Measurements from ENCODE around the gene DVL3. TPM values are rescaled to one million over a fixed set of nuclear protein-coding genes. Genes with fewer than 3 reads are reported as not detected.
"Not testable (repeated sequence)": the region's sequence is repeated elsewhere in the genome, so short reads cannot be mapped to it uniquely, and the experiment has no call there.

Gene DVL3
- total and polyA plus RNA-seq, 3 donors from 2014 or later = 53.7 to 86.8 (median 80.5) TPM

- H3K9me3 ChIP-seq = no peaks in the 10 kb centered on the region
- H3K36me3 ChIP-seq (ENCODE audit: low read depth, missing control alignments) = no peaks in the 10 kb centered on the region
- DNase-seq = no peak
- H3K27ac ChIP-seq = peak overlapping the region; percentile 88 to 92
- intact Hi-C loops (cut with DNase I; ENCODE audit: low total_unique reads) = no loop called here
- H3K27me3 ChIP-seq = no peaks in the 10 kb centered on the region
- TF ChIP-seq CTCF (IDR thresholded peaks at IDR 0.05) = no peak
- no peak for TF ChIP-seq POLR2A (IDR thresholded peaks at IDR 0.05)
- peaks cover 38% of the 10 kb centered on the region for H3K4me1 ChIP-seq
- peak overlapping the region; percentile 82 to 92 for H3K4me3 ChIP-seq
These were observed 2.0 kb downstream of the DVL3 start for GRCh38 chr3:184157206-184157605.

DNA sequence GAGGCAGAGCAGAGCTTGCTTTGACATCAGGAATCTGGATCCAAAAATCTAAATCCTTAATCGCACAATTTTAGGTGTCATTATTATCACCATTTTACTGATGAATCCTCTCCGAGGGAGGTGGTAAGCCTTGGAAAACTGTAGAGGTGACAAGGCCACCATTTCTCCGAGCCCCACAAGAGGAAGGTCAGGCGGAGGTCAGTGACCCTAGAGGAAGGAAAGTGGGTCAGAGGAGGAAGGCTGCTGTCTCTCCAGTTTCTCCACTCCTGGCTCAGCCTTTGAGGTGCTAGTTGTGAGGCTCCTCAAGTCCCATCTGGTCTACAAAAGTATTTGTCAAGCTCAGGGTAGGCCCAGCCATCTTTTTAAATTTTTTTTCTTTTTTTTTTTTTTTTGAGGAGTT is 3.2 kb downstream of the DVL3 start:
- H3K27me3 ChIP-seq = no peaks in the 10 kb centered on the region
- peak overlapping the region in 1 of 2 donors; percentile 92 for H3K27ac ChIP-seq
- DNase-seq = no peak
- H3K4me1 ChIP-seq = peaks cover 38% of the 10 kb centered on the region
- no peak for TF ChIP-seq CTCF (IDR thresholded peaks at IDR 0.05)
- no peak for TF ChIP-seq POLR2A (IDR thresholded peaks at IDR 0.05)
- H3K4me3 ChIP-seq = no peak overlapping the region
- no peaks in the 10 kb centered on the region for H3K9me3 ChIP-seq
- intact Hi-C loops (cut with DNase I; ENCODE audit: low total_unique reads) = no loop called here
- H3K36me3 ChIP-seq (ENCODE audit: low read depth, missing control alignments) = no peaks in the 10 kb centered on the region
- 53 to 68% methylated on average over 4 of the region's 4 CpGs for WGBS, 2 donors

DNA sequence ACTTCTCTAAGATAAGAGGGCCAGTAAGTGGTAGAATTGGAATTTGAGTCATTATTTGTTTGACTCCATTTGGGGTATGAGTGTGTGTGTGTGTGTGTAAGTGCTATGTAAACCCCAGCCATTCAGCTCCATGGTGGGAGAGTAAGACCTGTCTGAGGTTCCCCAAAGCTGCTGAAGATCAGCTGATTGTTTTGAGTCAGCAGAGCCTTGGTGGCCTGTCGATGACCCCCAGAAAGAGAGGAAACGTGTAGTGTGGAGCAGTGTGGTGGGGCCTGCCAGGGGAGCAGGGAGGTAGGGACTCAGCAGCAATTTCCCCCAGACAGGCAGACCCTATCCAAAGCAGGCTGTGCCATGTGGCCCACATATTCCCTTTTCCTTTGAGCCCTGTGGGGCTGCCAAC is 5.3 kb downstream of the DVL3 start:
- intact Hi-C loops (cut with DNase I; ENCODE audit: low total_unique reads) = no loop called here
- Histone ChIP-seq H3K36me3 (ENCODE audit: low read depth, missing control alignments) (no peaks in the 10 kb centered on the region), H3K9me3 (no peaks in the 10 kb centered on the region), H3K4me1 (peaks cover 38% of the 10 kb centered on the region), H3K27me3 (no peaks in the 10 kb centered on the region), H3K27ac (peak overlapping the region in 1 of 2 donors; percentile 26), H3K4me3 (no peak overlapping the region)
- no peak for DNase-seq
- no peak for TF ChIP-seq CTCF (IDR thresholded peaks at IDR 0.05)
- TF ChIP-seq POLR2A (IDR thresholded peaks at IDR 0.05) = no peak
- WGBS, 2 donors = 30 to 31% methylated on average over 2 of the region's 2 CpGs

DNA sequence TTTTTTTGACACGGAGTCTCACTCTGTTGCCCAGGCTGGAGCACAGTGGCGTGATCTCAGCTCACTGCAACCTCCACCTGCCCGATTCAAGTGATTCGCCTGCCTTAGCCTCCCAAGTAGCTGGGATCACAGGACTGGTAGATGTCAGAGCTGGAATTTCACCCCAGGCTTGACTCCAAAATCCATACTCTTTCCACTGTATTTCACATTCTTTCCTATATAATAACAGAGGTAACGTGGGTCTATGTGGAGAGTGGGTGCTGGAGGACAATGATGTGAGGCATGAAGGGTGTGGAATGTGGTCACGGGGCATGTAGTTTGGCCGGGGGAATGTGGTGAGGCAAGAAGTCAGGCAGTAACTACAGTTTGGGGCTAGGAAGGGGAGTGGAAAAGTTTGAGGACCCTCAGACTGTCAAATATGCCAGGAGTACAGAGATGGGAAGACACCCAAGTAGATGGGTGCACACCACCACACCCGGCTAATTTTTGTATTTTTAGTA is 7.4 kb downstream of the DVL3 start:
- H3K9me3 ChIP-seq; H3K36me3 ChIP-seq (ENCODE audit: low read depth, missing control alignments); intact Hi-C loops (cut with DNase I; ENCODE audit: low total_unique reads); DNase-seq; H3K4me3 ChIP-seq; H3K27me3 ChIP-seq; H3K27ac ChIP-seq: not testable (repeated sequence)
- WGBS, 2 donors = 76 to 77% methylated on average over 8 of the region's 8 CpGs
- peaks cover 27% of the 10 kb centered on the region for H3K4me1 ChIP-seq

DNA sequence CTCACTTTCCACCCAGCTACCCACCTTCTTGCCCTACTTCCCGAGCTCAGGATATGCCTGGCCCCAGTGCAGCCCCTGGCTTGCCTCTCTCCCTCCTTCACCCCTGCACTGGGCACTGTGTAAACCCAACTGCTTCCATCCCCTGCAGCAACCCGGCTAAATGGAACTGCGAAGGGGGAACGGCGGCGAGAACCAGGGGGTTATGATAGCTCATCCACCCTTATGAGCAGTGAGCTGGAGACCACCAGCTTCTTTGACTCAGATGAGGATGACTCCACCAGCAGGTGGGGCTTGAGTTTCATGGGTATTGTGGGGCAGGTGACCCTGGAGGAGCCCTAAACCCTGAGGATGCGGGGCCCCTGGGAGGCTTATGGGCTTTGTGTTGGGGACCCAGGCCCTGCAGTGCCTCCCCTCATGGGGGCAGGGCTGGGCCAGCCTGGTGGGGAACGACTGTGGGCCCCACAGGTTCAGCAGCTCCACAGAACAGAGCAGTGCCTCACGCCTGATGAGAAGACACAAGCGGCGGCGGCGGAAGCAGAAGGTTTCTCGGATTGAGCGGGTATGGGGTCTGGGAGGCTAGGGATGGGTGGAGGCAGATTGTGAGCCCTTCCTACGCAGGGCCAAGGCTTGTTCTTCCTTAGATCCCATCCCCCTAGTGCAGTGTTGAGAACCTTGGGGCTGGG is 9.6 kb downstream of the DVL3 start:
- intact Hi-C loops (cut with DNase I; ENCODE audit: low total_unique reads) = no loop called here
- H3K36me3 ChIP-seq (ENCODE audit: low read depth, missing control alignments) = no peaks in the 10 kb centered on the region
- no peak for DNase-seq
- TF ChIP-seq CTCF (IDR thresholded peaks at IDR 0.05) = no peak
- TF ChIP-seq POLR2A (IDR thresholded peaks at IDR 0.05) = no peak
- H3K9me3 ChIP-seq = no peaks in the 10 kb centered on the region
- no peak overlapping the region for H3K27ac ChIP-seq
- no peaks in the 10 kb centered on the region for H3K27me3 ChIP-seq
- H3K4me1 ChIP-seq = peaks cover 16% of the 10 kb centered on the region
- no peak overlapping the region for H3K4me3 ChIP-seq
- 88 to 96% methylated on average over 14 to 15 of the region's 16 CpGs for WGBS, 2 donors

All from testis (tissue), 3 donors.